Measurements from ENCODE around the gene ZNF565.
"Not testable (repeated sequence)": the region's sequence is repeated elsewhere in the genome, so short reads cannot be mapped to it uniquely, and the experiment has no call there.

ZNF565 gene

DNA sequence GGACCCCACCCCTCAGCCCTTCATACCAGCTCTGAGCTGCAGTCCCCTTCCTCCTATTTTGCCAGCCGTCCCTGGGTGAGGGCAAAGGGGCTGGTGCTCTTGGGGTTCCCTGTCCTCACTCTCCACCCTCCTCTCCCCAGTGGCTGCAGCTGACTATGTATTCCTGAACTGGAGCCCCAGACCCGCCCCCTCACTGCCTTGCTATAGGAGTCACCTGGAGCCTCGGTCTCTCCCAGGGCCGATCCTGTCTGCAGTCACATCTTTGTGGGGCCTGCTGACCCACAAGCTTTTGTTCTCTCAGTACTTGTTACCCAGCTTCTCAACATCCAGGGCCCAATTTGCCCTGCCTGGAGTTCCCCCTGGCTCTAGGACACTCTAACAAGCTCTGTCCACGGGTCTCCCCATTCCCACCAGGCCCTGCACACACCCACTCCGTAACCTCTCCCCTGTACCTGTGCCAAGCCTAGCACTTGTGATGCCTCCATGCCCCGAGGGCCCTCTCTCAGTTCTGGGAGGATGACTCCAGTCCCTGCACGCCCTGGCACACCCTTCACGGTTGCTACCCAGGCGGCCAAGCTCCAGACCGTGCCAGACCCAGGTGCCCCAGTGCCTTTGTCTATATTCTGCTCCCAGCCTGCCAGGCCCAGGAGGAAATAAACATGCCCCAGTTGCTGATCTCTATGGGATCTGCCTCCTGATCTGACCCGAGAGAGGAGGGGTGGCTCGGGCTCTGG, 64.6 kb downstream of the ZNF565 start:
- no peak for DNase-seq

DNA sequence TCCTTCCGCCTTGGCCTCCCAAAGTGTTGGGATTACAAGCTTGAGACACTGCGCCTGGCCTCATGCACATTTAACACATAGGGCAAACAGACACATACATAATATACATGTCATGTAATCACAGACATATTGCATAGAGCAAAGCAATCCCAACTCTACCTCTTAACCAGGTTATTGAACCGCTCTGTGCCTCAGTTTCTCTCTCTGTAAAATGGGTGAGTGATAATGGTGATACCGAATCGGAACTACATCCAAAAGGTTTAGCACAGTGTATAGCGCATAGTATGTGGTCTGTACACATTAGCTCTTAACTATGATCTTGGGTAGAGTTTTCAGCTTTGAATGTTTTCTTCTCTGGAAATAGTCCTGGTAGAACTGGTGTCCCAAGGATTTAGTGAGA, 69.8 kb downstream of the ZNF565 start:
- no peak for DNase-seq

DNA sequence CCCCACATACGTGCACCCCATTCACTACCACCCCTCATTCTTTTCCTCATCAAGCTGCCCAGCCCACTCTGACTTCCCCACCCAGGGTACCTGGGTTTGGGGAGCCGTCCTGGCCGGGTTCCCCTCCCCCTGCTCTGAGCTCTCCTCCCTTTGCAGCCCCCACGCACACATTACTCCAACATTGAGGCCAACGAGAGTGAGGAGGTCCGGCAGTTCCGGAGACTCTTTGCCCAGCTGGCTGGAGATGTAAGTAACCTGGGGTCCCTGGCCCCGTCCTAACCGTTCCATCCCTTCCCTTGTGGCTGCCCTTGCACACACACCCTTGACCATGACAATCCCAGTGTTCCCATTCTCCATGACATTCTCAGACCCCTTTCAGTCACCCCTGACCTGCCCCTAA, 72.0 kb downstream of the ZNF565 start:
- no peak for DNase-seq

DNA sequence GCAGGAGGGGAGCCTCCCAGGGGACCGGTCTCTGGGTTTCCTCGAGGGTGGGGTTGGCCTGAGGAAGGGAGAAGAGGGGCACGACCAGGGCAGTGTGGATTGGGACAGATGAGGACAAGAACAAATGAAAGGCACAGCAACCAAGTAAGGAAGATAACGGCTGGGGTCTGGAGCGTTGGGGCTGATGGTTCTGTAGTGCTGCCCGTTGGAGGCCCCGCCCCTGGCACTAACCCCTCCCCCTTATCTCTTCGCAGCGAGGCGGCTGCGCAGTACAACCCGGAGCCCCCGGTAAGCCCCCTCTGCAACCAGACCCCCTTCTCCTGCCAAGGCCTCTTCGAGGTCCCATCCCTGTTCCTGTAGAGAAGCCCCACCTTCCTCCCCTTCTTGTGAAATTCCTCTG, 72.4 kb downstream of the ZNF565 start:
- DNase-seq = no peak

DNA sequence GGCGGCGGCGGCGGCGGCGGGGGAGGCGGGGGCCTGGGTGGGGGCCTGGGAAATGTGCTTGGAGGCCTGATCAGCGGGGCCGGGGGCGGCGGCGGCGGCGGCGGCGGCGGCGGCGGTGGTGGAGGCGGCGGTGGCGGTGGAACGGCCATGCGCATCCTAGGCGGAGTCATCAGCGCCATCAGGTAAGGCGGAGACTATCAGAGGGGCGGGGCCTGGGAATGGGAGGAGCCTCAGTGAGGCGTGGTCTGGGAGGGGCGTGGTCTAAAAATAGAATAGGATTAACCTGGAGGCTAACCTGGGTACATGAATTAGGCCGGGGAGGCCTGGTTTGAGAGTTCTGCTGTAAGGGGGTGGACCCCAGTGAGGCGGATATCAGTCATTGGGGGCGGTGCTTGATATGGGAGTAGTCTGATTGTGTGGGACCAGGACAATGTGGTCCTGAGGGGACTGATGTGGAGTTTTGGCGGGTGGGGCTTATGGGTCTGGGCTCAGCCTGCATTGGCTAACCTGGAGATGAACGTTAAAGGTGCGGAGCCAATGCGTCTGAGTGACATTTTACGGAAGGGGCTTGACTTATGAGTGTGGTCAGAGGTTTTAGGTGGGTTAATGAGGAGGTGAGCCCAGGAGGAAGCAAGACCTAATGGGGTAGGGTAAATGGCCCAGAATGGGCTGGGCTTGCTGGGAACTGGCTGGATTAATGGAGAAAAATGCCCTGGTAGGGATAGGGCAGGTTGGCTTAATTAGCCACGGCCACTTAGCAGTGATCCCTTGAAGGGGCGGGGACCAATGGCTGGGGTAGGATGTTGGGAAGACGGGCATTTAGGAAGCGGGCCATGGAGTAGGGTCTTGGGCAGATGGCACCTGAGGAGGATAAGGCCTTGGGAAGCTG, 73.2 kb downstream of the ZNF565 start:
- DNase-seq = peak; percentile 91 to 95

DNA sequence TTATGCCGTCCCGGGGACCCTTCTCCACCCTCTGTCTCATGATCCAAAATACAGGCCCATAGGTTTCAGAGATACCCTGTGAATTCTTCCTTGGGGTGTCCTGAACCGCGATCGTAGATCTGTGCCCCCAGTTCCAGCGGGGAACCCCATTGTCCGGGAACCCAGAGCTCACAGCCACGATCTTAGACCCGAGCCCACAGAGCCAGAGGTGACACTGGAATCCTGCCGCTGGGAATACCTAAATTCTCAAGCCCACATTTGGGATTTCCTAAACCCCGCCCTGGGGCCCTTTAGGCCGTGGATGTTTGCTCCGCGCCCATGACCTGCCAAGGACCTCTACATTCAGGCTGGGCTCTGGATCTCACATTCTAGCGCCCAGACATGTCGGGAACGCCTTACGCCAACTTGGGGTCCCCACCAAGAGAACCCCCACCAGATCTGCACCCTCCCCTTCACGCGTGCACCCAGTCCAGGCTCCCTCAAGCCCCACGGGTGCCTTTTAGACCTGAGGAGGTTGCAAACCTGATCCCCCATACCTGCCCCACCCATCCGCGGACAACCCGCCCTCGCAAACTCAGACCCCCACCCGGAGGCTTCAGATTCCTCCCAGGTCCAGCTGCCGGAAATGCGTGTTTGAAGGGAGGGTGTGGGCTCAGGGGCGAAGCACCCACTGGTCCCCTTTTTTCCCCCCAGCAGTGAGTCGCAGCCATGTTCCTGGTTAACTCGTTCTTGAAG, 74.0 kb downstream of the ZNF565 start:
- no peak for DNase-seq

DNA sequence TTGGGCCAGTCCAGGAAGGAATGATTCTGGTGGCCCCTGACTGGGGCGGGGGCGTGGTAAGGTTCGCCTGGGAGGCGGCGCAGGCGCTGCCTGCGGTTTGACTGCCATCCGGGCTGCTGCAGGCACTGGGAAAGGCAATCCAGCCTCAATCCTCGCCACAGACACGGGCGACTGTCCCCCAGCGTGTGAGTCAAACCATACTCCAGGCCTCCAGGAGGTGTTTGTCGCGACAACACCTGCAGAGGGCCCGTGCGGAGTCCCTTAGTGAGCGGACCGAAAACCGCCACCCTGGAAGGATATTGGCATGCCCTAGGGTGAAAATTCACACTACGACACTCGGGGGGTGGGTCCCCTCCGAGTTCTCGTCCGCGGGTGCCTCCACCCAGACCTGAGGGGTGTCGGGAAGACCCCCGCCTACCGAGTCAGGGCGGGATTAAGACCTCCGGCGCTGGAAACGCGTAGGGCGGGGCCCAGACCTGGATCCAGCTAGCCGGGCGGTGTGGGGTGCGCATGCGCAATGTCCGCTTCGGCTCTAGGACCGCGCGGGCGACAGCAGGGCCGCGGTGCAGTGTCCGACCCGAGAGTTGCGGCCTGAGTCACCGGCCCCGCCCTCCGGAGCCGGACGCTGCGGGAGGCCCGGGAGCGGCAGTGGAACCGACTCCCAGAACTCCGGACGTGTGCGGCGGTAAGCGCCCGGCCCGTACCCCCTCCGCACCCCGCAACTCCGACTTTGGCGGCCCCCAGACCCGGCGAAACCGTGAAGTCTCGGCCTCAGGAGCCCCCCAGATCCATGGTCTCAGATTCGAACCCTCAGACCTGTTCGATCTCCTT, 74.8 kb downstream of the ZNF565 start, which contains the start of gene CAPNS1:
Gene CAPNS1, plus strand, starts transcription at position 594 of the 831 bp plus-strand sequence. CDS start 946 bp downstream, outside the sequence.
- DNase-seq = peak; percentile 93

DNA sequence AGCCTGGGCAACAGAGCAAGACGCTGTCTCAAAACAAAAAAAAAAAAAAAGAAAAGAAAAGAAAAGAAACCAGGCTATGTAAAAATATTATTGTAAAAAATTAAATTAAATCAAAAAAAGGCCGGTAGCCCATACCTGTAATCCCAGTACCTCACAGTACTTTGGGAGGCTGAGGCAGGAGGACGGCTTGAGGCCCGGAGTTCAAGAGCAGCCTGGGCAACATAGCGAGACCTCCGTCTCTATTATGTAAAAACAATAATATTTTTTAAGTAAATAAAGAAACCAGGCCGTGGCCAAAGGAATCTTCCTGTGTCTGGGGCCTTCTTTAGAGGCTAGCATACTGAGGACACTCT, 75.4 kb downstream of the ZNF565 start:
- DNase-seq = no peak

DNA sequence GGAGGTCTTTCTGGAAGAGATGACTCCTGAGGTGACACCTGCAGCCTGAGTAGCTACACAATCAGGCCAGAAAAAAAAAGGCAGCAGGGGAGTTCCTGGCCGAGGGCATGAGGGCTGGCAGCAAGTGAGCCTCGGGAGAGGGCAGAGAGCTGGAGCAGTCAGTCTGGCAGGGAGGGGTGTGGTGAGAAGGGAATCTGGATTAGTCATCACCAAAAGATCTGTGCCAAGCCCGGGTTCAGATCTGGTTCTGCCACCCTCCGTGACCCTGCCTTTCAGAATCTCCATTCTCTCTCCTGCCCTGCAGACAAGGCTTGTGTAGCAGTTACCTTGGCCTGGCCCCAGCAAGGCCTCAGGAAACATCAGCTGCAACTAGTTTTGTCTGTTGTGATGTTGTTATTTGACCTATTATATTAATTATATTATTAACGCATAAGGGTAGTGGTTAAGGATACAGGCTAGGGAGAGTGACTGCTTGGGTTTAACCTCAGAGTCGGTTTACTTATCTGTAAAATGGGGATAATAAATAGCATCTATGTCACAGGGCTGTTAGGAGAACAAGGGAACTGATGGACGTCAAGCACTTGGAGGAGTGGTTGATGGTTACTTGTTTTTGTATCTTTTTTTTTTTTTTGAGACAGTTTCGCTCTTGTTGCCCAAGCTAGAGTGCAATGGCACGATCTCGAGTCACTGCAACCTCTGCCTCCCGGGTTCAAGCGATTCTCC, 77.3 kb downstream of the ZNF565 start:
- peak in 1 of 2 donors; percentile 16 for DNase-seq

DNA sequence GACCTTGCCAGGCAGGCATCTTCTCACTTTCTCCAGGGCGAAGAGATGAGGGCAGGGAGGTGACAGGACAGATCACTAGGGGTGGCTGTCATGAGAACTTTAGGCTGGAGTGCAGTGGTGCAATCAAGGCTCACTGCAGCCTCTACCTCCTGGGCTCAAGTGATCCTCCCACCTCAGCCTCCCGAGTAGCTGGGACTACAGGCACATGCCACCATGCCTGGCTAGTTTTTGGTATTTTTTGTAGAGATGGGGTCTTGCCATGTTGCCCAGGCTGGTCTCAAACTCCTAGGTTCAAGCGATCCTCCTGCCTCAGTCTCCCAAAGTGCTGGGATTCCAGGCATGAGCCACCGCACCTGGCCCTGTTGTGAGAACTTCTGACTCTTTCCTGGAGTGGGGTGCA, 79.6 kb downstream of the ZNF565 start:
- not testable (repeated sequence) for DNase-seq
